K562 (cell line): Measurements from ENCODE around the gene TMEM63C. TPM values are rescaled to one million over a fixed set of nuclear protein-coding genes. Genes with fewer than 3 reads are reported as not detected.

ENCODE experiments used
- ATAC-seq: fragments of 200-7000 bp; cut with Tn5 transposase; 3 replicates; pipeline ENCODE4 v1.9.1; 2020; ENCODE audit warnings: moderate library complexity
- BruUV-seq: library from RNA; stranded (reverse); fragments of 400-500 nt; replicated peaks from 2 replicates; lab custom pipeline; 2021; lab: Mats Ljungman, UMichigan
- CTCF ChIA-PET: fragments of 300-600 bp; formaldehyde crosslinking; extraction: SDS; loops from one replicate; lab custom pipeline; 2021; ENCODE audit warnings: low intra/inter-chr PET ratio; lab: Yijun Ruan, JAX
- POLR2A ChIA-PET: fragments of 300-600, 350-650 bp; sonication (Branson Sonifier 250); formaldehyde crosslinking; extraction: SDS; loops from one replicate; lab custom pipeline; 2021; ENCODE audit warnings: antibody characterized with exemption, inconsistent platforms; lab: Yijun Ruan, JAX
- DNase-seq, 4 experiments: peaks; one replicate each; pipeline versions ENCODE4 v3.0.0 to v3.0.0-alpha.2; 2011 to 2018; ENCODE audit warnings: low spot score in 3 of 4, mixed read lengths in 3 of 4; ENCODE audit errors: extremely low read depth in 1 of 4
- FAIRE-seq: peaks from 2 replicates; lab custom pipeline; 2011; peaks lifted over from hg19 to GRCh38; lab: Jason Lieb, UNC
- H2AFZ ChIP-seq: 2 replicates; pipeline ENCODE4 v1.6.0; 2011; ENCODE audit warnings: low read depth, low read length, control low read depth, inconsistent platforms
- H3K27ac ChIP-seq: fragments of 200-600 bp; 3 replicates; pipeline ENCODE4 v1.8.0; 2011; ENCODE audit warnings: low read depth, mild to moderate bottlenecking, control low read depth, inconsistent platforms, low read length, moderate library complexity, mixed read lengths; ENCODE audit errors: extremely low read depth
- H3K27me3 ChIP-seq, 2 experiments: fragments of 300-600 bp in 1 of 2; 2 replicates in 1 of 2; 3 replicates in 1 of 2; pipeline versions ENCODE4 v1.6.0 to v1.8.0; 2011; ENCODE audit warnings: inconsistent platforms in 2 of 2, low read length in 2 of 2, mild to moderate bottlenecking in 1 of 2, mixed read lengths in 1 of 2, moderate library complexity in 1 of 2; ENCODE audit not compliant: control insufficient read depth in 2 of 2, insufficient read depth in 2 of 2
- H3K36me3 ChIP-seq: fragments of 300-600 bp; 3 replicates; pipeline ENCODE4 v1.8.0; 2011; ENCODE audit warnings: mild to moderate bottlenecking, low read length, inconsistent platforms; ENCODE audit not compliant: control insufficient read depth, insufficient read depth
- H3K4me1 ChIP-seq, 2 experiments: fragments of 200-600 bp in 1 of 2; replicated peaks in 1 of 2; 2 replicates in 1 of 2; 3 replicates in 1 of 2; pipeline versions ENCODE4 v1.5.1 to v1.8.0; 2011; ENCODE audit warnings: inconsistent platforms in 2 of 2, low read length in 2 of 2, mild to moderate bottlenecking in 1 of 2, mixed read lengths in 1 of 2, moderate library complexity in 1 of 2; ENCODE audit not compliant: control insufficient read depth in 2 of 2, insufficient read depth in 2 of 2
- H3K4me2 ChIP-seq: 2 replicates; pipeline ENCODE4 v1.6.1; 2011; ENCODE audit warnings: low read length, control low read depth, inconsistent platforms, mixed read lengths; ENCODE audit not compliant: insufficient read depth
- H3K4me3 ChIP-seq: fragments of 200-600 bp; sonication (generic), shearing (Covaris generic); 2 replicates; pipeline ENCODE4 v1.5.1; 2016; ENCODE audit warnings: control low read depth, inconsistent platforms
- H3K79me2 ChIP-seq: fragments of 200-600 bp; 3 replicates; pipeline ENCODE4 v1.8.0; 2011; ENCODE audit warnings: low read length, inconsistent platforms; ENCODE audit not compliant: control insufficient read depth, insufficient read depth
- H3K9ac ChIP-seq, 2 experiments: 2 replicates each; pipeline versions ENCODE4 v1.6.0 to v1.6.1; 2011; ENCODE audit warnings: low read depth in 2 of 2, low read length in 2 of 2, control low read depth in 1 of 2, inconsistent platforms in 1 of 2, mild to moderate bottlenecking in 1 of 2, mixed read lengths in 1 of 2; ENCODE audit not compliant: insufficient read depth in 1 of 2
- H3K9me1 ChIP-seq: one replicate; pipeline ENCODE4 v1.6.0; 2011; ENCODE audit warnings: inconsistent platforms, mild to moderate bottlenecking, low read length, moderate library complexity; ENCODE audit not compliant: control insufficient read depth, insufficient read depth
- H3K9me3 ChIP-seq: replicated peaks from 2 replicates; pipeline ENCODE4 v1.5.1; 2011; ENCODE audit warnings: low read depth, low read length, inconsistent platforms; ENCODE audit not compliant: control insufficient read depth, insufficient read depth
- H4K20me1 ChIP-seq: replicated peaks from 2 replicates; pipeline ENCODE4 v1.6.1; 2011; ENCODE audit warnings: low read length, inconsistent platforms, mixed read lengths; ENCODE audit not compliant: control insufficient read depth, insufficient read depth
- BRD9 ChIP-seq: fragments of 450-650 bp; IDR thresholded peaks from 2 replicates; pipeline ENCODE4 v1.6.1; 2018; ENCODE audit warnings: low read depth; ENCODE audit not compliant: partially characterized antibody
- DDX20 ChIP-seq: fragments of 450-650 bp; IDR thresholded peaks from 2 replicates; pipeline ENCODE4 v1.6.1; 2016; ENCODE audit warnings: missing genetic modification characterization, low read depth, mild to moderate bottlenecking, missing compliant biosample characterization, moderate library complexity
- NBN ChIP-seq: fragments of 450-650 bp; IDR thresholded peaks from 2 replicates; pipeline ENCODE4 v1.6.1; 2016; ENCODE audit warnings: low read depth, mild to moderate bottlenecking
- PURB ChIP-seq: sonication (generic); formaldehyde crosslinking; IDR thresholded peaks from 2 replicates; pipeline ENCODE4 v1.9.0; 2021; ENCODE audit warnings: low read depth, mild to moderate bottlenecking, missing genetic modification reagents
- RBBP5 ChIP-seq: fragments of 200-600 bp; sonication (generic); IDR thresholded peaks from 2 replicates; pipeline ENCODE4 v1.6.1; 2012; ENCODE audit warnings: borderline replicate concordance, mild to moderate bottlenecking, low read length, control low read depth, inconsistent platforms; ENCODE audit not compliant: insufficient read depth, poor library complexity, severe bottlenecking
- ZNF184 ChIP-seq: sonication (generic); formaldehyde crosslinking; IDR thresholded peaks from 2 replicates; pipeline ENCODE4 v1.5.0; 2020; ENCODE audit warnings: missing genetic modification reagents
- ZNF695 ChIP-seq: fragments of 450-650 bp; formaldehyde crosslinking; IDR thresholded peaks from 2 replicates; pipeline ENCODE4 v1.4.0; 2020; ENCODE audit warnings: mild to moderate bottlenecking, moderate library complexity
- ZNF696 ChIP-seq: fragments of 250-450 bp; sonication (Bioruptor Pico); conservative IDR thresholded peaks from 2 replicates; pipeline ENCODE4 v1.4.0; 2020; ENCODE audit warnings: mild to moderate bottlenecking, moderate library complexity
- ZNF79 ChIP-seq: fragments of 250-450 bp; sonication (Bioruptor Pico); IDR thresholded peaks from 2 replicates; pipeline ENCODE4 v1.4.0; 2020; ENCODE audit warnings: low read depth, mild to moderate bottlenecking, moderate library complexity
- WGBS: fragments of 100-300 bp; shearing (Covaris generic); methylation state at CpG from one replicate; pipeline ENCODE4 v1.1.6; 2016; ENCODE audit warnings: low coverage, mixed read lengths; ENCODE audit not compliant: insufficient coverage; ENCODE audit errors: missing lambda C conversion rate; 5-methylcytosine and 5-hydroxymethylcytosine counted together
- in situ Hi-C: fragments of 300-500 bp; cut with MboI; formaldehyde crosslinking; loops from 4 replicates; pipeline ENCODE4 v1.15.0; 2018; ENCODE audit warnings: inconsistent platforms, mixed read lengths
- intact Hi-C: fragments of 100-400 bp; cut with micrococcal nuclease; formaldehyde crosslinking; loops from 2 replicates; pipeline ENCODE4 v1.14.2; 2022
- polyA plus RNA-seq, 8 experiments: library from polyadenylated mRNA; depleted of rRNA in 4 of 8; stranded (reverse) in 5 of 8; unstranded in 3 of 8; fragments of >200 nt; fragmentation: Nextera tagmentation in 2 of 8; fragmentation: Illumina TruSeq in 1 of 8; extraction: Ambion mirVana in 2 of 8; extraction: Trizol in 1 of 8; gene quantifications; 2 replicates each; pipeline versions ENCODE4 v1.2.1 to v1.2.3, GENCODE V29; 2011 to 2014; ENCODE audit warnings: inconsistent platforms in 1 of 8, missing spikeins in 1 of 8
- total RNA-seq, 7 experiments: library from RNA; depleted of rRNA in 6 of 7; stranded (reverse); fragments of >200 nt in 6 of 7; fragmentation: Illumina TruSeq in 2 of 7; extraction: Trizol in 2 of 7; gene quantifications; 2 replicates each; pipeline versions ENCODE4 v1.2.1 to v1.2.3, GENCODE V29; 2011 to 2021; ENCODE audit warnings: low replicate concordance in 1 of 7
- TF ChIP-seq, protein P1 (sequence below): fragments of 250-450 bp; sonication (Bioruptor Pico); IDR thresholded peaks from 2 replicates; pipeline ENCODE4 v1.9.0; 2021; ENCODE audit warnings: mild to moderate bottlenecking
- TF ChIP-seq, protein P2 (sequence below): fragments of 450-650 bp; formaldehyde crosslinking; IDR thresholded peaks from 2 replicates; pipeline ENCODE4 v1.4.0; 2022; ENCODE audit warnings: mild to moderate bottlenecking, moderate library complexity
- TF ChIP-seq, protein P3 (sequence below): fragments of 450-650 bp; formaldehyde crosslinking; IDR thresholded peaks from 2 replicates; pipeline ENCODE4 v1.4.0; 2020; ENCODE audit warnings: mild to moderate bottlenecking, moderate library complexity
- TF ChIP-seq, protein P4 (sequence below): fragments of 450-650 bp; formaldehyde crosslinking; IDR thresholded peaks from 2 replicates; pipeline ENCODE4 v1.4.0; 2022; ENCODE audit warnings: missing genetic modification characterization

The TMEM63C gene
- total and polyA plus RNA-seq, 9 of the 15 experiments (the other 6 are each of a cell fraction or from before 2014, with no cell fraction given): 0.07 TPM; not detected in 8

DNA sequence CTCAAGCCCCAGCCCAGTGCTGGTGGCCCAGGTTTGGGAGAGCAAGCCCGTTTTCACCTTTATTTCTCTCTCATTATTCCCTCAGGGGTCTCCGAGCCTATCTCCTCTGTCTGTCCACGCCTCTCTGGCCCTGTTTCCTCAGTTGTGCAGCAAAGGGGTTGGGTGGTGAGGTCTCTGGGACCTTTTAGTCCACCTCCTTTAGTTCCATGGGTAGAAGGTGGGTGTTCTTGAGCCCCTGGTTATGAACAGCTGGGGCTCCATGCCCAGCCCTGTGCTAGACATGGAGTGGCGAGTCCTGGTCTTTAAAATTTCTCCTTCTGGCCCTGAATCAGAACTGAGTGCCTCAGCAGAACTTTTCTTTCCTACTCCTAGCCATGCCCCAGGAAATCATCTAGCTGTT is 90.7 kb downstream of the TMEM63C start (continued):
- TF ChIP-seq, protein P1, sequence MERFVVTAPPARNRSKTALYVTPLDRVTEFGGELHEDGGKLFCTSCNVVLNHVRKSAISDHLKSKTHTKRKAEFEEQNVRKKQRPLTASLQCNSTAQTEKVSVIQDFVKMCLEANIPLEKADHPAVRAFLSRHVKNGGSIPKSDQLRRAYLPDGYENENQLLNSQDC (CRISPR knock-in tag): no peak
- TF ChIP-seq NBN: no peak

DNA sequence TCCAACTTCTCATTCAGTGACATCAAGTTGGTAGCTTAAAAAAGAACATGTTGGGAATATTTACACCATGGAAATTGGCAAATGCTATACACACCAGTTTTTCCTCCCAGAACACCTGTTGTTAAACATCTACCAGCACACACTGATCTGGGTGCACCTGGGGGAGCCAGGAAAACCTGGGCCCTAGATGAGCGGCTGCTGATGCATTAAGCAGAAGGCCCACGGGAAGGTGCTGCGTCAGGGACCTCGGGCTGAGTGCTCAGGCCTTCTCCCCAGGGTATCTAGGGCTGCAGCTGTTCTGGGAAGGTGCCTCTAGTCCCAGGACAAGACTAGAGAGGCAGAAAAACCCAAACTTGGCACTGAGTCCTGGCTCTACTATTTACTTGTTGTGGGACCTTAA is 92.2 kb downstream of the TMEM63C start:
- ATAC-seq: no peak
- no TSS peak for BruUV-seq
- peaks cover 0 to 16% of the 10 kb centered on the region in 2 experiments; a peak in 2 of 5 replicates for H3K27me3 ChIP-seq
- no peaks in the 10 kb centered on the region for H3K36me3 ChIP-seq
- H3K9me3 ChIP-seq: no peaks in the 10 kb centered on the region
- H3K4me1 ChIP-seq: peaks cover 0 to 14% of the 10 kb centered on the region in 2 experiments; a peak in 2 of 5 replicates
- POLR2A ChIA-PET: no interaction called here
- H3K4me3 ChIP-seq: no peak overlapping the region
- DNase-seq: no peak
- no peak overlapping the region for H3K9ac ChIP-seq
- 0% methylated on average over 4 of the region's 4 CpGs for WGBS
- no peak for FAIRE-seq
- CTCF ChIA-PET: no interaction called here
- in situ Hi-C loops: no loop called here
- H2AFZ ChIP-seq: no peak overlapping the region
- no peaks in the 10 kb centered on the region for H3K79me2 ChIP-seq
- no peak overlapping the region for H3K27ac ChIP-seq
- no peaks in the 10 kb centered on the region for H3K9me1 ChIP-seq
- no peak overlapping the region for H3K4me2 ChIP-seq
- intact Hi-C loops: no loop called here
- H4K20me1 ChIP-seq: no peaks in the 10 kb centered on the region
- TF ChIP-seq, protein P2, sequence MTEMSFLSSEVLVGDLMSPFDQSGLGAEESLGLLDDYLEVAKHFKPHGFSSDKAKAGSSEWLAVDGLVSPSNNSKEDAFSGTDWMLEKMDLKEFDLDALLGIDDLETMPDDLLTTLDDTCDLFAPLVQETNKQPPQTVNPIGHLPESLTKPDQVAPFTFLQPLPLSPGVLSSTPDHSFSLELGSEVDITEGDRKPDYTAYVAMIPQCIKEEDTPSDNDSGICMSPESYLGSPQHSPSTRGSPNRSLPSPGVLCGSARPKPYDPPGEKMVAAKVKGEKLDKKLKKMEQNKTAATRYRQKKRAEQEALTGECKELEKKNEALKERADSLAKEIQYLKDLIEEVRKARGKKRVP (CRISPR knock-in tag): no peak
- TF ChIP-seq ZNF184 (CRISPR knock-in tag) (no peak), RBBP5 (no peak), PURB (CRISPR knock-in tag) (no peak), ZNF79 (CRISPR knock-in tag) (no peak), ZNF696 (no peak), DDX20 (tag) (no peak), ZNF695 (CRISPR knock-in tag) (no peak), BRD9 (no peak)
- TF ChIP-seq, protein P3, sequence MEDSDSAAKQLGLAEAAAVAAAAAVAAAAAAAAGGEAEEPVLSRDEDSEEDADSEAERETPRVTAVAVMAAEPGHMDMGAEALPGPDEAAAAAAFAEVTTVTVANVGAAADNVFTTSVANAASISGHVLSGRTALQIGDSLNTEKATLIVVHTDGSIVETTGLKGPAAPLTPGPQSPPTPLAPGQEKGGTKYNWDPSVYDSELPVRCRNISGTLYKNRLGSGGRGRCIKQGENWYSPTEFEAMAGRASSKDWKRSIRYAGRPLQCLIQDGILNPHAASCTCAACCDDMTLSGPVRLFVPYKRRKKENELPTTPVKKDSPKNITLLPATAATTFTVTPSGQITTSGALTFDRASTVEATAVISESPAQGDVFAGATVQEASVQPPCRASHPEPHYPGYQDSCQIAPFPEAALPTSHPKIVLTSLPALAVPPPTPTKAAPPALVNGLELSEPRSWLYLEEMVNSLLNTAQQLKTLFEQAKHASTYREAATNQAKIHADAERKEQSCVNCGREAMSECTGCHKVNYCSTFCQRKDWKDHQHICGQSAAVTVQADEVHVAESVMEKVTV: no peak
- TF ChIP-seq, protein P4, sequence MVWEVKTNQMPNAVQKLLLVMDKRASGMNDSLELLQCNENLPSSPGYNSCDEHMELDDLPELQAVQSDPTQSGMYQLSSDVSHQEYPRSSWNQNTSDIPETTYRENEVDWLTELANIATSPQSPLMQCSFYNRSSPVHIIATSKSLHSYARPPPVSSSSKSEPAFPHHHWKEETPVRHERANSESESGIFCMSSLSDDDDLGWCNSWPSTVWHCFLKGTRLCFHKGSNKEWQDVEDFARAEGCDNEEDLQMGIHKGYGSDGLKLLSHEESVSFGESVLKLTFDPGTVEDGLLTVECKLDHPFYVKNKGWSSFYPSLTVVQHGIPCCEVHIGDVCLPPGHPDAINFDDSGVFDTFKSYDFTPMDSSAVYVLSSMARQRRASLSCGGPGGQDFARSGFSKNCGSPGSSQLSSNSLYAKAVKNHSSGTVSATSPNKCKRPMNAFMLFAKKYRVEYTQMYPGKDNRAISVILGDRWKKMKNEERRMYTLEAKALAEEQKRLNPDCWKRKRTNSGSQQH (CRISPR knock-in tag): no peak
